ENCODE measurements around the gene CNTRL.

GRCh38 chr9:121173501-121173900 is 98.7 kb downstream of the CNTRL start:
- TF ChIP-seq EP300 (conservative IDR thresholded peaks at IDR 0.05; ENCODE audit: poor library complexity, severe bottlenecking) (no peak), CTCF (IDR thresholded peaks at IDR 0.05; ENCODE audit: poor library complexity, severe bottlenecking) (no peak), POLR2AphosphoS5 (IDR thresholded peaks at IDR 0.05) (no peak), MXI1 (conservative IDR thresholded peaks at IDR 0.05; ENCODE audit: poor library complexity, severe bottlenecking) (no peak)

All from neural cell (in vitro differentiated cells).